Endodermal cell (in vitro differentiated cells): ENCODE measurements around the gene MVD. TPM values are rescaled to one million over a fixed set of nuclear protein-coding genes. Genes with fewer than 3 reads are reported as not detected.

Experiments
- DNase-seq: peaks from one replicate; pipeline ENCODE4 v3.0.0-alpha.2; 2017
- H3K27ac ChIP-seq: 2 replicates; pipeline ENCODE4 v1.5.1; 2013; ENCODE audit warnings: mild to moderate bottlenecking, low read depth, low read length, moderate library complexity
- H3K27me3 ChIP-seq: 2 replicates; pipeline ENCODE4 v1.6.1; 2013; ENCODE audit warnings: mild to moderate bottlenecking, low read length, moderate library complexity; ENCODE audit not compliant: insufficient read depth, control insufficient read depth, poor library complexity, severe bottlenecking
- H3K36me3 ChIP-seq: 2 replicates; pipeline ENCODE4 v1.7.0; 2013; ENCODE audit warnings: mild to moderate bottlenecking, low read length, moderate library complexity; ENCODE audit not compliant: control insufficient read depth, insufficient read depth
- H3K4me1 ChIP-seq: one replicate; pipeline ENCODE4 v1.7.0; 2013; ENCODE audit warnings: low read length; ENCODE audit not compliant: control insufficient read depth, insufficient read depth
- H3K4me3 ChIP-seq: 2 replicates; pipeline ENCODE4 v1.5.1; 2013; ENCODE audit warnings: mild to moderate bottlenecking, low read length, moderate library complexity
- H3K9ac ChIP-seq: 2 replicates; pipeline ENCODE4 v1.6.1; 2013; ENCODE audit warnings: mild to moderate bottlenecking, low read length, moderate library complexity; ENCODE audit not compliant: poor library complexity, severe bottlenecking; ENCODE audit errors: extremely low read depth
- H3K9me3 ChIP-seq: 2 replicates; pipeline ENCODE4 v1.6.1; 2013; ENCODE audit warnings: mild to moderate bottlenecking, low read length, moderate library complexity; ENCODE audit not compliant: control insufficient read depth
- H3K27ac Mint-ChIP-seq: 2 replicates; pipeline ENCODE4 v1.8.0; 2020; ENCODE audit warnings: mixed read lengths
- H3K27me3 Mint-ChIP-seq: 2 replicates; pipeline ENCODE4 v1.8.0; 2021; ENCODE audit warnings: mild to moderate bottlenecking, mixed read lengths; ENCODE audit not compliant: insufficient read depth
- H3K36me3 Mint-ChIP-seq: 2 replicates; pipeline ENCODE4 v1.8.0; 2020; ENCODE audit warnings: low read depth, mixed read lengths
- H3K4me1 Mint-ChIP-seq: 2 replicates; pipeline ENCODE4 v1.8.0; 2020; ENCODE audit warnings: mixed read lengths
- H3K4me3 Mint-ChIP-seq: 2 replicates; pipeline ENCODE4 v1.8.0; 2020; ENCODE audit warnings: mild to moderate bottlenecking, moderate library complexity, mixed read lengths
- H3K9me3 Mint-ChIP-seq: 2 replicates; pipeline ENCODE4 v1.8.0; 2020; ENCODE audit warnings: mild to moderate bottlenecking, mixed read lengths
- CTCF ChIP-seq: fragments of 200-600 bp; sonication (generic); conservative IDR thresholded peaks from 2 replicates; pipeline ENCODE4 v1.5.0; 2021; ENCODE audit warnings: antibody characterized with exemption, mild to moderate bottlenecking
- WGBS, 2 experiments: methylation state at CpG; one replicate each; pipeline versions ENCODE4 v1.1.5 to v1.1.7; 2013; ENCODE audit warnings: missing lambda C conversion rate in 2 of 2, mixed read lengths in 1 of 2; ENCODE audit not compliant: insufficient coverage in 1 of 2, insufficient read length in 1 of 2; 5-methylcytosine and 5-hydroxymethylcytosine counted together
- total RNA-seq, 2 donors: library from RNA; stranded (reverse); fragmentation: NEBNext Ultra II Directional in 1 of 2; extraction: Animal tissue kit (Norgen Biotek cat#: 25700) in 1 of 2; gene quantifications; 2 replicates in 1 of 2; 3 replicates in 1 of 2; pipeline ENCODE4 v1.2.1, GENCODE V29; 2021

Gene MVD
- total RNA-seq, 2 donors from 2014 or later = 79.8 to 81.4 TPM

GRCh38 chr16:88681709-88682451, 19.0 kb upstream of the MVD start:
- TF ChIP-seq CTCF = no peak
- Mint-ChIP-seq H3K27me3 (peaks cover 19% of the 10 kb centered on the region), H3K4me1 (no peaks in the 10 kb centered on the region), H3K4me3 (no peak overlapping the region), H3K9me3 (no peaks in the 10 kb centered on the region), H3K36me3 (peaks cover 2% of the 10 kb centered on the region), H3K27ac (no peak overlapping the region)
- Histone ChIP-seq H3K27me3 (peaks cover 25% of the 10 kb centered on the region), H3K27ac (peak overlapping the region; percentile 24), H3K4me3 (no peak overlapping the region), H3K9ac (no peak overlapping the region), H3K9me3 (no peaks in the 10 kb centered on the region), H3K4me1 (no peaks in the 10 kb centered on the region), H3K36me3 (no peaks in the 10 kb centered on the region)
- DNase-seq = no peak
- 80 to 85% methylated on average over 18 to 21 of the region's 21 CpGs for WGBS, 2 experiments

GRCh38 chr16:88681084-88681680, 18.3 kb upstream of the MVD start:
- Mint-ChIP-seq H3K27me3 (peaks cover 18% of the 10 kb centered on the region), H3K4me3 (no peak overlapping the region), H3K27ac (no peak overlapping the region), H3K36me3 (peaks cover 2% of the 10 kb centered on the region), H3K9me3 (no peaks in the 10 kb centered on the region), H3K4me1 (no peaks in the 10 kb centered on the region)
- Histone ChIP-seq H3K36me3 (no peaks in the 10 kb centered on the region), H3K4me3 (no peak overlapping the region), H3K9me3 (no peaks in the 10 kb centered on the region), H3K9ac (no peak overlapping the region), H3K4me1 (no peaks in the 10 kb centered on the region), H3K27ac (peak overlapping the region; percentile 24), H3K27me3 (peaks cover 22% of the 10 kb centered on the region)
- peak; percentile 78 for TF ChIP-seq CTCF
- WGBS, 2 experiments = 84 to 94% methylated on average over 3 to 31 of the region's 31 CpGs
- peak; percentile 90 for DNase-seq

GRCh38 chr16:88680554-88681083, 17.7 kb upstream of the MVD start:
- H3K9me3 ChIP-seq = no peaks in the 10 kb centered on the region
- H3K27me3 ChIP-seq = peaks cover 17% of the 10 kb centered on the region
- Mint-ChIP-seq H3K27ac (no peak overlapping the region), H3K4me3 (no peak overlapping the region), H3K36me3 (peaks cover 4% of the 10 kb centered on the region), H3K27me3 (peaks cover 18% of the 10 kb centered on the region), H3K4me1 (no peaks in the 10 kb centered on the region), H3K9me3 (no peaks in the 10 kb centered on the region)
- TF ChIP-seq CTCF = no peak
- H3K27ac ChIP-seq = no peak overlapping the region
- no peak for DNase-seq
- 87 to 95% methylated on average over 2 to 5 of the region's 5 CpGs for WGBS, 2 experiments
- no peak overlapping the region for H3K4me3 ChIP-seq
- H3K36me3 ChIP-seq = no peaks in the 10 kb centered on the region
- H3K4me1 ChIP-seq = no peaks in the 10 kb centered on the region
- no peak overlapping the region for H3K9ac ChIP-seq
